Inflammatory macrophage treated with lipopolysaccharide for 4 hours (primary cell): Measurements from ENCODE around the gene NUDCD3.

Experiments
- DNase-seq: peaks from one replicate; pipeline ENCODE4 v3.0.0-alpha.2; 2020

Gene NUDCD3

GRCh38 chr7:44347546-44348114, 142.8 kb downstream of the NUDCD3 start:
- DNase-seq = no peak

GRCh38 chr7:44346063-44346462, 144.4 kb downstream of the NUDCD3 start:
- no peak for DNase-seq

- no peak for DNase-seq
These were observed 149.1 kb downstream of the NUDCD3 start for GRCh38 chr7:44341401-44341800.

DNA sequence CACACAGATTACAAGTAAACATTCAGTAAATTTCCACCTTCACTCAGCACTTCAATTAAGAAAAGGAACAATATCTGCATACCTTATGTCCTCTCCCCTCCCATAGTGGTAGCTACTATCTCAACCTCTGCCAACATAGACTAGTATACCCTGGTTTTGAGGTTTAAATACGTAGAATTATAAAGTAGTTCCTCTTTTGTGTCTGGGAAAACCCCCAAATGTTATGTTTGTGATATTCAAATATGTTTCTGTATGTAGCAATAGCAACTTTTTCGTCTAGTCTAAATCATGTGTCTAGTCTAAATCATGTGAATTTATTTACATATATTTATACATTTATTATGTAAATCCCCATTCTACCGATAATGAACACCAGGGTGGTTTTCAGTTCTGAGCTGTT, 151.9 kb downstream of the NUDCD3 start:
- peak; percentile 86 for DNase-seq

GRCh38 chr7:44336491-44336890, 154.0 kb downstream of the NUDCD3 start:
- no peak for DNase-seq

- DNase-seq = no peak
These were observed 155.3 kb downstream of the NUDCD3 start for GRCh38 chr7:44335184-44335583.

GRCh38 chr7:44334734-44335097, 155.7 kb downstream of the NUDCD3 start:
- DNase-seq = no peak

DNA sequence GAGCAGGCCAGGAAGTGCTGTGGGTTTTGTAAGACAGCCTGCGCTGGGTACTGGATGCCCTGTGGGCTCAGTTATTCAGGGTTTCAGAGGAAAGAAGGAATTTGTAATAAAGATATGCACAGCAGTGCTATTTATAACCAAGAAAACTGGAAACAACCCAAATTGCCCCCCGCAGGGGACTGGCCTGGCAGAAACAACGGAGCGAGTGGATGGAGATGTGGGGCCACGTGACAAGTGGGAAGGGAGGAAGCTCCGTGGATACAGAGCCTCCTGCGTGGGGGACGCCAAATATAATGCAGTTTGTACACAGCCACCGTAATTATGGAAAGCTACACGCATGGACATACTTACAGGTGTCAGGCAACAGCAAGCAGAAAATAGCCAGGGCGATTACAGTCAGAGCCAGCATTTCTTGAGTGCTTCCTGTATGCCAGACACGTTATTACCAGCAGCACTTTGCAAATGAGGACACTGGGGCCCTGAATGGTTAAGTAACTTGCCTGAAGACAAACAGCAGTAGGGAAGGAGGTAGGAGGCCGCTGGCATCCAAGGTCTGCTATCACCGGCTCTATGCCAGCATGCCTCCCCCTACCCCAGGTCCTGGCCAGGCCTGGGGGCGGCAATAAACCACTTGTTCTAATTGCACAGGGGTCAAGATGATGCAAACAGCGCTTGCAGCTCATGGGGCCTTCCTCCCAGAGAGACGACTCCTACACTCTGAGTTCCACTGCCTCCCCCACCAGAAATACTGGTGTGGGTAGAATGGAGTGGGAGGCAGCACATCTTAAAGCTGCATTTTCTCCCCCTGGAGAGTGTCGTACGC, 156.3 kb downstream of the NUDCD3 start:
- DNase-seq = no peak

GRCh38 chr7:44331682-44332081, 158.8 kb downstream of the NUDCD3 start:
- no peak for DNase-seq

- no peak for DNase-seq
These were observed 160.1 kb downstream of the NUDCD3 start for GRCh38 chr7:44330331-44330730.

GRCh38 chr7:44329888-44330287, 160.6 kb downstream of the NUDCD3 start:
- DNase-seq = no peak
